IPS-20b (cell line): ENCODE measurements around the gene NME7.
"Not testable (repeated sequence)": the region's sequence is repeated elsewhere in the genome, so short reads cannot be mapped to it uniquely, and the experiment has no call there.

Experiments used
- H3K27ac ChIP-seq: one replicate; pipeline ENCODE4 v1.5.1; 2013; ENCODE audit warnings: low read length
- H3K27me3 ChIP-seq: 2 replicates; pipeline ENCODE4 v1.6.1; 2013; ENCODE audit warnings: mild to moderate bottlenecking, low read length, inconsistent platforms; ENCODE audit not compliant: insufficient read depth
- H3K36me3 ChIP-seq: 2 replicates; pipeline ENCODE4 v1.6.1; 2013; ENCODE audit warnings: low read depth, mild to moderate bottlenecking, inconsistent platforms, low read length, moderate library complexity; ENCODE audit not compliant: insufficient read depth
- H3K4me1 ChIP-seq: 2 replicates; pipeline ENCODE4 v1.6.1; 2013; ENCODE audit warnings: mild to moderate bottlenecking, control low read depth, inconsistent platforms, low read length, moderate library complexity; ENCODE audit not compliant: insufficient read depth
- H3K4me3 ChIP-seq: 2 replicates; pipeline ENCODE4 v1.5.1; 2013; ENCODE audit warnings: mild to moderate bottlenecking, low read length, inconsistent platforms
- H3K9ac ChIP-seq: 2 replicates; pipeline ENCODE4 v1.6.1; 2013; ENCODE audit warnings: low read depth, mild to moderate bottlenecking, inconsistent platforms, low read length, moderate library complexity
- H3K9me3 ChIP-seq: 2 replicates; pipeline ENCODE4 v1.6.1; 2013; ENCODE audit warnings: mild to moderate bottlenecking, low read depth, low read length, inconsistent platforms; ENCODE audit not compliant: insufficient read depth

The NME7 gene

GRCh38 chr1:169130683-169131082 is 236.9 kb downstream of the NME7 start:
- Histone ChIP-seq H3K36me3 (peaks cover 68% of the 10 kb centered on the region), H3K9ac (no peak overlapping the region), H3K9me3 (no peaks in the 10 kb centered on the region), H3K4me3 (no peak overlapping the region), H3K27ac (no peak overlapping the region), H3K4me1 (peaks cover 5% of the 10 kb centered on the region; the same call in 1 of the 2 replicates), H3K27me3 (no peaks in the 10 kb centered on the region)

GRCh38 chr1:169129109-169129784 is 238.3 kb downstream of the NME7 start:
- Histone ChIP-seq H3K4me3 (no peak overlapping the region), H3K27me3 (no peaks in the 10 kb centered on the region), H3K4me1 (peaks cover 4% of the 10 kb centered on the region; the same call in 1 of the 2 replicates), H3K27ac (no peak overlapping the region), H3K36me3 (peaks cover 79% of the 10 kb centered on the region), H3K9ac (no peak overlapping the region), H3K9me3 (no peaks in the 10 kb centered on the region)

GRCh38 chr1:169128562-169128961 is 239.0 kb downstream of the NME7 start:
- Histone ChIP-seq H3K4me1 (no peaks in the 10 kb centered on the region), H3K4me3 (no peak overlapping the region), H3K9me3 (no peaks in the 10 kb centered on the region), H3K27me3 (no peaks in the 10 kb centered on the region), H3K36me3 (peaks cover 79% of the 10 kb centered on the region), H3K27ac (no peak overlapping the region), H3K9ac (no peak overlapping the region)

- Histone ChIP-seq H3K4me3 (no peak overlapping the region), H3K9ac (no peak overlapping the region), H3K4me1 (no peaks in the 10 kb centered on the region), H3K27me3 (no peaks in the 10 kb centered on the region), H3K36me3 (peaks cover 73% of the 10 kb centered on the region), H3K9me3 (no peaks in the 10 kb centered on the region), H3K27ac (no peak overlapping the region)
These were observed 240.3 kb downstream of the NME7 start for GRCh38 chr1:169127305-169127704.

- Histone ChIP-seq H3K27me3 (no peaks in the 10 kb centered on the region), H3K4me1 (no peaks in the 10 kb centered on the region), H3K4me3 (no peak overlapping the region), H3K27ac (no peak overlapping the region), H3K36me3 (peaks cover 72% of the 10 kb centered on the region), H3K9ac (no peak overlapping the region), H3K9me3 (no peaks in the 10 kb centered on the region)
These were observed 241.3 kb downstream of the NME7 start for GRCh38 chr1:169126335-169126734.

- H3K9me3 ChIP-seq, H3K9ac ChIP-seq, H3K4me1 ChIP-seq, H3K27me3 ChIP-seq, H3K27ac ChIP-seq, H3K4me3 ChIP-seq: not testable (repeated sequence)
- H3K36me3 ChIP-seq: peaks cover 66% of the 10 kb centered on the region
These were observed 242.0 kb downstream of the NME7 start for GRCh38 chr1:169125597-169125996.

- Histone ChIP-seq H3K4me3 (no peak overlapping the region), H3K36me3 (peaks cover 59% of the 10 kb centered on the region), H3K4me1 (no peaks in the 10 kb centered on the region), H3K9ac (no peak overlapping the region), H3K27ac (no peak overlapping the region), H3K9me3 (no peaks in the 10 kb centered on the region), H3K27me3 (no peaks in the 10 kb centered on the region)
These were observed 243.1 kb downstream of the NME7 start for GRCh38 chr1:169124459-169124858.

GRCh38 chr1:169122976-169123375 is 244.6 kb downstream of the NME7 start:
- Histone ChIP-seq H3K4me1 (no peaks in the 10 kb centered on the region), H3K4me3 (no peak overlapping the region), H3K9me3 (no peaks in the 10 kb centered on the region), H3K36me3 (peaks cover 57% of the 10 kb centered on the region), H3K27me3 (no peaks in the 10 kb centered on the region), H3K27ac (no peak overlapping the region), H3K9ac (no peak overlapping the region)

GRCh38 chr1:169121146-169121923 is 246.3 kb downstream of the NME7 start:
- no peak overlapping the region for H3K27ac ChIP-seq
- peaks cover 53% of the 10 kb centered on the region for H3K36me3 ChIP-seq
- no peak overlapping the region for H3K9ac ChIP-seq
- H3K27me3 ChIP-seq: no peaks in the 10 kb centered on the region
- no peak overlapping the region for H3K4me3 ChIP-seq
- no peaks in the 10 kb centered on the region for H3K9me3 ChIP-seq
- H3K4me1 ChIP-seq: no peaks in the 10 kb centered on the region

GRCh38 chr1:169120066-169120465 is 247.5 kb downstream of the NME7 start:
- H3K36me3 ChIP-seq: peaks cover 49% of the 10 kb centered on the region
- no peaks in the 10 kb centered on the region for H3K4me1 ChIP-seq

GRCh38 chr1:169119405-169119804 is 248.2 kb downstream of the NME7 start:
- H3K27ac ChIP-seq: no peak overlapping the region

More at GRCh38 chr1:169120066-169120465, 247.5 kb downstream of the NME7 start:
- no peak overlapping the region for H3K27ac ChIP-seq
- H3K4me3 ChIP-seq: no peak overlapping the region
- no peak overlapping the region for H3K9ac ChIP-seq
- no peaks in the 10 kb centered on the region for H3K9me3 ChIP-seq
- H3K27me3 ChIP-seq: no peaks in the 10 kb centered on the region

GRCh38 chr1:169118227-169118626 is 249.4 kb downstream of the NME7 start:
- H3K4me1 ChIP-seq: peaks cover 7% of the 10 kb centered on the region
- H3K9ac ChIP-seq: no peak overlapping the region
- H3K27ac ChIP-seq: no peak overlapping the region
- H3K27me3 ChIP-seq: no peaks in the 10 kb centered on the region
- peaks cover 58% of the 10 kb centered on the region for H3K36me3 ChIP-seq
- no peaks in the 10 kb centered on the region for H3K9me3 ChIP-seq
- no peak overlapping the region for H3K4me3 ChIP-seq

More at GRCh38 chr1:169119405-169119804, 248.2 kb downstream of the NME7 start:
- Histone ChIP-seq H3K9ac (no peak overlapping the region), H3K9me3 (no peaks in the 10 kb centered on the region), H3K4me3 (no peak overlapping the region), H3K4me1 (no peaks in the 10 kb centered on the region), H3K27me3 (no peaks in the 10 kb centered on the region), H3K36me3 (peaks cover 46% of the 10 kb centered on the region)
